GM12865 (cell line): ENCODE results near the gene CACNA1B.

Experiments
- DNase-seq: peaks from one replicate; pipeline ENCODE4 v3.0.0; 2010; ENCODE audit warnings: low read depth
- H3K4me3 ChIP-seq: 2 replicates; pipeline ENCODE4 v1.5.1; 2011; ENCODE audit warnings: mild to moderate bottlenecking, low read depth, low read length, control low read depth
- TF ChIP-seq, protein P1 (sequence below): IDR thresholded peaks from 2 replicates; pipeline ENCODE4 v1.5.1; 2011; ENCODE audit warnings: low read length, control low read depth, low read depth, inconsistent platforms; ENCODE audit not compliant: insufficient read depth; ENCODE audit errors: missing control alignments

CACNA1B gene

DNA sequence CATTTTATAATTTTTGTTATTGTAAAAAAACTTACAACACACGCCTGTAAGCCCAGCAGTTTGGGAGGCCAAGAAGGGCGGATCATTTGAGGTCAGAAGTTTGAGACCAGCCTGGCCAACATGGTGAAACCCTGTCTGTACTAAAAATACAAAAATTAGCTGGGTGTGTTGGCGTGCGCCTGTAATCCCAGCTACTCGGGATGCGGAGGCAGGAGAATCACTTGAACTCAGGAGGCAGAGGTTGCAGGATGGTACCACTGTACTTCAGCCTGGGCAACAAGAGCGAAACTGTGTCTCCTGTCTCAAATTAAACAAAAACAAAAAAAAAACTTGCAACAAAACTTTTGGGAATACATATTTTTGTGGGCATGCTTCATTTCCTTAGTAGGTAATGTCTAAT is 164.6 kb downstream of the CACNA1B start:
- TF ChIP-seq, protein P1, sequence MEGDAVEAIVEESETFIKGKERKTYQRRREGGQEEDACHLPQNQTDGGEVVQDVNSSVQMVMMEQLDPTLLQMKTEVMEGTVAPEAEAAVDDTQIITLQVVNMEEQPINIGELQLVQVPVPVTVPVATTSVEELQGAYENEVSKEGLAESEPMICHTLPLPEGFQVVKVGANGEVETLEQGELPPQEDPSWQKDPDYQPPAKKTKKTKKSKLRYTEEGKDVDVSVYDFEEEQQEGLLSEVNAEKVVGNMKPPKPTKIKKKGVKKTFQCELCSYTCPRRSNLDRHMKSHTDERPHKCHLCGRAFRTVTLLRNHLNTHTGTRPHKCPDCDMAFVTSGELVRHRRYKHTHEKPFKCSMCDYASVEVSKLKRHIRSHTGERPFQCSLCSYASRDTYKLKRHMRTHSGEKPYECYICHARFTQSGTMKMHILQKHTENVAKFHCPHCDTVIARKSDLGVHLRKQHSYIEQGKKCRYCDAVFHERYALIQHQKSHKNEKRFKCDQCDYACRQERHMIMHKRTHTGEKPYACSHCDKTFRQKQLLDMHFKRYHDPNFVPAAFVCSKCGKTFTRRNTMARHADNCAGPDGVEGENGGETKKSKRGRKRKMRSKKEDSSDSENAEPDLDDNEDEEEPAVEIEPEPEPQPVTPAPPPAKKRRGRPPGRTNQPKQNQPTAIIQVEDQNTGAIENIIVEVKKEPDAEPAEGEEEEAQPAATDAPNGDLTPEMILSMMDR, result no peak
- no peak for DNase-seq
- no peak overlapping the region for H3K4me3 ChIP-seq

DNA sequence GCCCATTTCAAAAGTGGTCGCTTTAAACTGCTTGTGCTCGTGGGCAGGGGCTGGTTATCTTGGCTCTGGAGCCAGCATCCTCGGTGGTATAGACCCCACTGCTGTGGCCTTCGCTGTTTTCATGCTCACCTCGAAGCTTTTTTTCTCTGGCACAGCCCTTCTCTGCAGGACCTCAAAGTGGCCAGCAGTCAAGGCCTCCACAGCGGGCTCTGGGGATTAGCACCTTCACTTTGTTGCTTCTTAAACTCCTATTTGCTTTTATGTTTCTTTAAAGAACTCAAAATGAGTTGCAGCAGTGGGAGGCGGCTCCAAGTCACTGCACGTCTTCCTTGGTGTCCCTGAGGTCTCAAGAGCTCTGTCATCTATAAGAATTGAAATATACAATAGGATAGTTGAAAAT is 165.1 kb downstream of the CACNA1B start:
- TF ChIP-seq, protein P1, result no peak
- no peak for DNase-seq
- no peak overlapping the region for H3K4me3 ChIP-seq

DNA sequence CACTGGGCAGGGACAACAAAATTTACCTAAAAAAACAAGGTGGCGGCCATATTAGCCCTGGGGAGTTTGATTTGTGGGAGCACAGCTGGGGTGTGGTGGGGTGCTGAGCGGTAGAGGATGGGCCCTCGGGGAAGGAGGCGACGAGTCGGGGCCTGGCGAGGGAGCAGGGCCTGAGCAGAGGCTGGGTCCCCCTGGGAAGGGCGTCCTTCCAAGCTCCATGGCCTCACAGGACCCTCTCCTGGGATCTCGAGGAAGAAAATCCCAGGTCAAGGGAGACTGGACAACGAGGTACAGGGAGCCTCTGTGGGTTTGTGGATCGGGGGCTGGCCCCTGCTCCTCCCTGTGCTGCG is 165.5 kb downstream of the CACNA1B start:
- H3K4me3 ChIP-seq, result no peak overlapping the region
- DNase-seq, result no peak
- TF ChIP-seq, protein P1, result no peak

DNA sequence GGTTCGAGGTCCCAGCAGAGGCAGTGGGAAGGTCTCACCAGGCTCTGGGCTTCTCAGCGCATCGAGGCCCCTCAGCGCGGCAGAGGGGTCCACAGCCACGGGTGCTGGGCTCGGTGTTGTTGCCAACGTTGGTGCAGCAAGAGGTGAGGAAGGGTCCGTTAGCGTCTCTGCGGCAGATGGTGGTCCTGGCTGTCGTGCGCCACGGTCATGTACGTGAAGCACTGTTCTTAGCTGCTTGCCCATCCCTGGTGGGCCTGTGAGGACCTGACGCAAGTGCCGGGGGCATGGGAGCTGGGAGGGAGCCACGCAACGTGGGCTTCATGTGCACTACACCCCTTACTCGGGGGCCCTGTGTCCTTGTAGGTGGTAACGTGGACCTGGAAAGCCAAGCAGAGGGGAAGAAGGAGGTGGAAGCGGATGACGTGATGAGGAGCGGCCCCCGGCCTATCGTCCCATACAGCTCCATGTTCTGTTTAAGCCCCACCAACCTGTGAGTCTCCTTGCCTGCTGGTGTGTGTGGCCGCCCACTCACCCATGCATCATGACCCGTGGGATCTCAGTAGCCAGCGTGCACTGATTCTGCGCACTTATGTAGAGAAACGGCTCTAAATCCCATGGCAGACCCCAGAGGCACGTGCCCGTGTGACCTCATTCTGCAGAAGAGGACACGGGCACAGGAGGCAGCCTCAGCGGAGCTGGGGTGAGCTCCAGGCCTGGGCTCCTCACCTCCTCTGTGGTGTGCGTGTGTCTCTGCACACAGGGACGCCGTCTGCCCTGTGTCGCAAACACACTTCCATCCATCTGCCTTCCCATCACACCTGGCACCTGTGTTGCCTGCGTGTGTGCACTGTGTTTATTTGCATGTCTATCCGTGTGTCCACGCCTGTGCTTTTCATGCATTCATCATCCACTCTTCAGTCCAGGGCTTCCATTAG is 166.1 kb downstream of the CACNA1B start:
- H3K4me3 ChIP-seq, result no peak overlapping the region
- TF ChIP-seq, protein P1, result no peak
- DNase-seq, result no peak

DNA sequence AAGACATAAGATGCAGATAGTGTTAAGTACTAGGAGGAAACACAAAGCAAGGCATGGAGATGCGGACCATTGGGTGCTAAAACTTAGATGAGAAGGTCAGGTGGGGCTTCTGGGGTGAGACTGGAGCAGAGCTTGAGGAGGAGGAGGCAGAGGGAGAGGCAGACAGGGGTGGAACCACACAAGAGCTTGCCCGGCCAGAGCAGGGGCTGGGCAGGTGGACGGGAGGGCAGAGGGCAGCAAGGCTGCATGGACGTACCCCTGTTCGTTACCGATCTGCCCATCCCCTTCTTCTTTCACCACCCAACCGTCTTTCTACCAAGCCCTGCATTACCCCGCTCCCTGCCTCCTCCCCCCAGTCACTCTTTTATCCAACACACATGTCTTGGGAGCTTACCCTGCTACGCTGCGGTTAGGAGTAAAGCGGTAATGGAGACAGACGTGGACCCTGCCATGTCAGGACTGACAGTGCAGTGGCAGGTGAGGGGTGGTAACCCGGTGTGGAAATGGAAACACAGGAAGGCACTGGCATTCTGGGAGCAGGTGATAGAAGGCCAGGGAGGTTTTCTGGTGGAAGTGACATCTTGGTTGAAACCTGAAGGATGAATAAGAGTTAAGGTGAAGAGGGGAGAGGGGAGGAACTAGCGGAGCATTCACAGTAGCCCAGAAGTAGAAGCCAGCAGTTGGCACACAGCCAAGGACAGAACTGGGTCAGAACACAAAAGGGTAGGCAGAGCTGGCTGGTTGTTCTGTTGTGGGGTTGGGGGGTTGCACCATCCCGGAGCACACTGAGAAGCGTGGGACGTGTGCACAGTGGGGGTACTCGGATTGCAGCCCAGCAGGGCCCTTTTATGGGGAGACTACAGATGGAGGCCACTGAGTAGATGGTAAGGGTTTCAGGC is 167.2 kb downstream of the CACNA1B start:
- TF ChIP-seq, protein P1, result no peak
- DNase-seq, result no peak
- no peak overlapping the region for H3K4me3 ChIP-seq

DNA sequence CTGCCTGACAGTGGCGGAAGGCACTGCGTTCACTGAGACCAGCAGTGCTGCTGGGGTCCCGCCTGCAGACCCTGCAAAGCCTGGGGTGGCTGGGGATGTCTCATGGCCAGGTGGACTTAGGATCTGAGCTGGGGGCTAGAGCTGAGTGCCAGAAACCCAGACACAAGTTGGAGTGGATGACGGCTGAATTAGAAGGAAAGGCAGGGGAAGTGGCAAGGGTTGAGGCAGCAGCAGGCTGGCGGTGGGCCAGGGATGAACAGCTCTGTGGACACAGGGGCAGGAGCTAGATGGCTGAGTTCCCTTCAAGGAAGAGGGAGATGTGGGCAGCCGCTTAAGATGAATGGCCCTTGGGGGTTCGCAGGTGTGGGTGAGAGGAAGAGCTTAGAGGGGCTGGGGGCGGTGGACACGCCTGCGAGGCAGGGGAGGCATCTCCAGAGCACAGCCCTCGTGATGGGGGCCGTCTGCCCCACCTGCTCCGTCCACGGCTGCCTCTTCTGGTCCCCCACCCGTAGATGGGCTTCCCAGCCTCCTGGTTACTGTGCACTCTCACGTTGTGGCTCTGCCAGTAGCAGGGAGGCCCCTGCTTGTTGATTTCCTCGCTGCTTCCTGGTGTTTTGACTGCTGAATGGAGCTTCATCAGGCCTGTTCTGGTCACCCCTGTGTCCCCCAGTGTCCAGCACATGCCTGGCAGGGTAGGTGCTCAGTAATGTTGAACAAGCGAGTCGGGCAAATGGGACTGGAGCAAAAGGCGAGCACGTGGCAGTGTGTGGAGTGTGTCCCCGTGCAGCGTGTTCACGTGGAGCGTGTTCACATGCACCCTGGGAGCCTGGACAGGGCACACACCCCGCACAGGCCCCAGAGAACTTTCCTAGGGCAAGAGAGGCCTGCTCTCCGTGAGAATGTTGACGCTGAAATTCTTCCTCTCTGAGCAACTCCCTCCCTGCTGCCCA is 168.2 kb downstream of the CACNA1B start:
- TF ChIP-seq, protein P1, result no peak
- H3K4me3 ChIP-seq, result no peak overlapping the region
- no peak for DNase-seq
